ENCODE data around the gene DGLUCY.
"Not testable (repeated sequence)": the region's sequence is repeated elsewhere in the genome, so short reads cannot be mapped to it uniquely, and the experiment has no call there.

Gene DGLUCY

DNA sequence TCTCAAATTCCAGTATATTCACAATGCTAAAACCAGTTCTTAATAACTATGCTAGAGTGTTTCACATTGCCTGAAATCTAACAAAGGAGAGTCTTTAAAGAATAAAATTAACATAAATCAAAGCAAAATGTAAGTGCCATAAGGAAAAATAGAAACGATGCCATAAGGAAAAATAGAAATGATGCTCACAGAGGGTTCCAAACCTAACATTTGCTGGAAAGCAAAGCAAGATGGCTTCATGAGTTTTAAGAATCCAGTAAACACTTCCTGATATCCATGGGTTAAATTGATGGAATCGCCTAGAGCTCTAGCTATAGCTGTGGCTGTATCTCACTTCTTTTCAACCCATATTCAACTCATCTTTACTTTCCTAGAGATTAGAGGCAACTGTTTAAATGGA lies 66.7 kb downstream of the DGLUCY start:
- DNase-seq (ENCODE audit: low read depth) = no peak
- TF ChIP-seq, protein P1, sequence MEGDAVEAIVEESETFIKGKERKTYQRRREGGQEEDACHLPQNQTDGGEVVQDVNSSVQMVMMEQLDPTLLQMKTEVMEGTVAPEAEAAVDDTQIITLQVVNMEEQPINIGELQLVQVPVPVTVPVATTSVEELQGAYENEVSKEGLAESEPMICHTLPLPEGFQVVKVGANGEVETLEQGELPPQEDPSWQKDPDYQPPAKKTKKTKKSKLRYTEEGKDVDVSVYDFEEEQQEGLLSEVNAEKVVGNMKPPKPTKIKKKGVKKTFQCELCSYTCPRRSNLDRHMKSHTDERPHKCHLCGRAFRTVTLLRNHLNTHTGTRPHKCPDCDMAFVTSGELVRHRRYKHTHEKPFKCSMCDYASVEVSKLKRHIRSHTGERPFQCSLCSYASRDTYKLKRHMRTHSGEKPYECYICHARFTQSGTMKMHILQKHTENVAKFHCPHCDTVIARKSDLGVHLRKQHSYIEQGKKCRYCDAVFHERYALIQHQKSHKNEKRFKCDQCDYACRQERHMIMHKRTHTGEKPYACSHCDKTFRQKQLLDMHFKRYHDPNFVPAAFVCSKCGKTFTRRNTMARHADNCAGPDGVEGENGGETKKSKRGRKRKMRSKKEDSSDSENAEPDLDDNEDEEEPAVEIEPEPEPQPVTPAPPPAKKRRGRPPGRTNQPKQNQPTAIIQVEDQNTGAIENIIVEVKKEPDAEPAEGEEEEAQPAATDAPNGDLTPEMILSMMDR (conservative IDR thresholded peaks at IDR 0.05; ENCODE audit: low read depth, low read length) = no peak
- H3K4me3 ChIP-seq (ENCODE audit: low read depth, low read length) = no peak overlapping the region

DNA sequence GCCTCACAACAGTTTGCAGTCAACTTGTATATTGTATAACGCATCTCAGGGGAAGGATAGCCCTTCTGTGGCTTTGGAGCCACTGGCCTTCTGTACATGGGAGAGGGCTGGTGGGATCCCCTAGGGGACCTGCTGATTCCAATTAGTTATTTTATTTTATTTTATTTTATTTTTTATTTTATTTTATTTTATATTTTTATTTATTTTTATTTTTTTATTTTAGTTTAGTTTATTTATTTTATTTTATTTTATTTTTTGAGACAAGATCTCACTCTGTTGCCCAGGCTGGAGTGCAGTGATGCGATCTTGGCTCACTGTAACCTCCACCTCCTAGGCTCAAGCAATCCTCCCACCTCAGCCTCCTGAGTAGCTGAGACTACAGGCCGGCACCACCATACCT lies 68.9 kb downstream of the DGLUCY start:
- not testable (repeated sequence) for H3K4me3 ChIP-seq (ENCODE audit: low read depth, low read length); DNase-seq (ENCODE audit: low read depth)

DNA sequence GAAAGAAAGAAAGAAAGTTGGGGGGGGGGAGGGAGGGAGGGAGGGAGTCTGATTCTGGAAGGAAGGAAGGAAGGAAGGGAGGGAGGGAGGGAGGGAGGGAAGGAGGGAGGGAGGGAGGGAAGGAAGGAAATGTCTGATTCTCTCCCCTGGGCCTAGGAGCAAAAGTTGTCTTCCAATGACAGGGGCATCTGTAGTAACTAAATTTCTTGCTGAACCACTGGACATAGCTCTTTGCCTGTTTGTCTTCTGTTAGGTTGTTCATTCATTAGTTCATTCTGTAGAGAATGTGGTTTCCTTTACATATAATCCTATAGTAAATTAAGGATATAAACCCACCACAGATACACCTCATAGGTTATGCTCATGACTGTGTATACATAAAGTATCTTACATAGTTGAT lies 70.7 kb downstream of the DGLUCY start:
- no peak overlapping the region for H3K4me3 ChIP-seq (ENCODE audit: low read depth, low read length)
- DNase-seq (ENCODE audit: low read depth) = no peak
- TF ChIP-seq, protein P1 (conservative IDR thresholded peaks at IDR 0.05; ENCODE audit: low read depth, low read length) = no peak

GRCh38 chr14:91185721-91186120 lies 71.8 kb downstream of the DGLUCY start:
- no peak for DNase-seq (ENCODE audit: low read depth)
- TF ChIP-seq, protein P1 (conservative IDR thresholded peaks at IDR 0.05; ENCODE audit: low read depth, low read length) = no peak
- no peak overlapping the region for H3K4me3 ChIP-seq (ENCODE audit: low read depth, low read length)

- TF ChIP-seq, protein P1 (conservative IDR thresholded peaks at IDR 0.05; ENCODE audit: low read depth, low read length) = no peak
- no peak overlapping the region for H3K4me3 ChIP-seq (ENCODE audit: low read depth, low read length)
- DNase-seq (ENCODE audit: low read depth) = no peak
These were observed 72.7 kb downstream of the DGLUCY start for GRCh38 chr14:91186515-91187066.

GRCh38 chr14:91187271-91187670 lies 73.4 kb downstream of the DGLUCY start:
- DNase-seq (ENCODE audit: low read depth) = no peak
- no peak overlapping the region for H3K4me3 ChIP-seq (ENCODE audit: low read depth, low read length)
- TF ChIP-seq, protein P1 (conservative IDR thresholded peaks at IDR 0.05; ENCODE audit: low read depth, low read length) = no peak

- TF ChIP-seq, protein P1 (conservative IDR thresholded peaks at IDR 0.05; ENCODE audit: low read depth, low read length) = no peak
- DNase-seq (ENCODE audit: low read depth) = no peak
- H3K4me3 ChIP-seq (ENCODE audit: low read depth, low read length) = no peak overlapping the region
These were observed 77.0 kb downstream of the DGLUCY start for GRCh38 chr14:91190853-91191252.
